GM18502 (cell line): ENCODE data around the gene ATRAID.
A peak's percentile ranks its signal among the peaks of the same experiment; 100 is the strongest.
"Not testable (repeated sequence)": the region's sequence is repeated elsewhere in the genome, so short reads cannot be mapped to it uniquely, and the experiment has no call there.

Experiments
- ATAC-seq: cut with Tn5 transposase; IDR thresholded peaks from one replicate; pipeline ENCODE4 v1.9.1; 2021; ENCODE audit warnings: mild to moderate bottlenecking; ENCODE audit not compliant: unreplicated experiment, poor library complexity

ATRAID gene

GRCh38 chr2:27211943-27212625, at the start of gene ATRAID, which contains the start of gene SLC5A6:
ATRAID (plus strand) TSS chr2:27212041; CDS start chr2:27212369, 328 bp downstream.
SLC5A6 (minus strand) TSS chr2:27212268; CDS start chr2:27207650, 4,618 bp downstream.
- peak; percentile 77 for ATAC-seq

GRCh38 chr2:27162151-27163121, 49.4 kb upstream of the ATRAID start:
- no peak for ATAC-seq

GRCh38 chr2:27164960-27165763, 46.7 kb upstream of the ATRAID start:
- peak; percentile 61 for ATAC-seq

GRCh38 chr2:27170581-27171337, 41.1 kb upstream of the ATRAID start:
- no peak for ATAC-seq

- ATAC-seq, result no peak
These were observed 40.4 kb upstream of the ATRAID start for GRCh38 chr2:27171351-27171848.

- ATAC-seq, result no peak
These were observed 37.2 kb upstream of the ATRAID start for GRCh38 chr2:27174638-27175037.

- no peak for ATAC-seq
These were observed 36.5 kb upstream of the ATRAID start for GRCh38 chr2:27175330-27175729.

- not testable (repeated sequence) for ATAC-seq
These were observed 36.1 kb upstream of the ATRAID start for GRCh38 chr2:27175781-27176180.

GRCh38 chr2:27177441-27178351, 34.1 kb upstream of the ATRAID start:
- ATAC-seq, result no peak

- ATAC-seq, result no peak
These were observed 33.4 kb upstream of the ATRAID start for GRCh38 chr2:27178469-27178868.

GRCh38 chr2:27179344-27180000, 32.4 kb upstream of the ATRAID start:
- ATAC-seq, result no peak

- no peak for ATAC-seq
These were observed 29.5 kb upstream of the ATRAID start for GRCh38 chr2:27182346-27182745.

- ATAC-seq, result no peak
These were observed 27.7 kb upstream of the ATRAID start for GRCh38 chr2:27184115-27184514.

- ATAC-seq, result no peak
These were observed 26.4 kb upstream of the ATRAID start for GRCh38 chr2:27185331-27186026.

GRCh38 chr2:27186613-27187345, 25.1 kb upstream of the ATRAID start:
- ATAC-seq, result no peak

- no peak for ATAC-seq
These were observed 21.9 kb upstream of the ATRAID start for GRCh38 chr2:27189989-27190388.
